T-cell (primary cell): ENCODE data around the gene PORCN. TPM values are rescaled to one million over a fixed set of nuclear protein-coding genes. Genes with fewer than 3 reads are reported as not detected.

Experiments used
- ATAC-seq, 4 experiments: fragments of 200-7000 bp in 3 of 4; fragments of 150-1000 bp in 1 of 4; cut with Tn5 transposase; replicated peaks in 1 of 4; 1 replicate in 3 of 4; 2 replicates in 1 of 4; pipeline ENCODE4 v1.10.0; 2021; ENCODE audit warnings: moderate library complexity in 3 of 4, mild to moderate bottlenecking in 2 of 4, moderate number of reproducible peaks in 1 of 4
- CTCF ChIA-PET, 2 donors: fragments of 300-600 bp; sonication (Branson Sonifier 250); formaldehyde crosslinking; loops; one replicate each; lab custom pipeline; 2022; ENCODE audit warnings: antibody characterized with exemption in 2 of 2; lab: Charles Lee
- POLR2A ChIA-PET, 2 donors: fragments of 300-600 bp; sonication (Branson Sonifier 250); formaldehyde crosslinking; loops; one replicate each; lab custom pipeline; 2022; ENCODE audit warnings: antibody characterized with exemption in 2 of 2; lab: Charles Lee
- DNase-seq, 35 experiments: peaks; one replicate each; pipeline versions ENCODE4 v3.0.0 to v3.0.0-alpha.2; 2013 to 2023
- H3K27ac ChIP-seq: one replicate; pipeline ENCODE4 v1.5.1; 2013; ENCODE audit warnings: low read length
- H3K27me3 ChIP-seq, 2 experiments: replicated peaks in 1 of 2; 1 replicate in 1 of 2; 2 replicates in 1 of 2; pipeline versions ENCODE4 v1.6.1 to v1.7.0; 2013; ENCODE audit warnings: low read length in 1 of 2, mixed read lengths in 1 of 2; ENCODE audit not compliant: control insufficient read depth in 2 of 2, insufficient read depth in 2 of 2; ENCODE audit errors: extremely low read depth in 1 of 2
- H3K36me3 ChIP-seq, 2 donors: 1 replicate in 1 of 2; 2 replicates in 1 of 2; pipeline versions ENCODE4 v1.6.1 to v1.7.0; 2013; ENCODE audit warnings: low read length in 1 of 2; ENCODE audit not compliant: control insufficient read depth in 2 of 2, insufficient read depth in 1 of 2; ENCODE audit errors: extremely low read depth in 1 of 2
- H3K4me1 ChIP-seq, 2 experiments: 1 replicate in 1 of 2; 2 replicates in 1 of 2; pipeline versions ENCODE4 v1.6.1 to v1.7.0; 2013; ENCODE audit warnings: low read length in 2 of 2, mixed read lengths in 1 of 2; ENCODE audit not compliant: insufficient read depth in 2 of 2, control insufficient read depth in 1 of 2; ENCODE audit errors: extremely low read depth in 1 of 2
- H3K4me3 ChIP-seq, 2 donors: 1 replicate in 1 of 2; 2 replicates in 1 of 2; pipeline versions ENCODE4 v1.5.1 to v1.7.0; 2013; ENCODE audit warnings: mild to moderate bottlenecking in 2 of 2, low read length in 1 of 2, moderate library complexity in 1 of 2; ENCODE audit not compliant: control insufficient read depth in 1 of 2; ENCODE audit errors: extremely low read depth in 1 of 2
- H3K9me3 ChIP-seq: 2 replicates; pipeline ENCODE4 v1.7.0; 2013
- H3K27ac Mint-ChIP-seq, 2 donors: one replicate each; pipeline ENCODE4 v1.8.0; 2020 to 2021; ENCODE audit warnings: mild to moderate bottlenecking in 2 of 2, mixed read lengths in 2 of 2
- H3K27me3 Mint-ChIP-seq, 2 donors: one replicate each; pipeline ENCODE4 v1.8.0; 2021 to 2022; ENCODE audit warnings: mixed read lengths in 2 of 2
- H3K36me3 Mint-ChIP-seq: one replicate; pipeline ENCODE4 v1.8.0; 2021; ENCODE audit warnings: mixed read lengths
- H3K4me1 Mint-ChIP-seq, 3 donors: one replicate each; pipeline ENCODE4 v1.8.0; 2020 to 2022; ENCODE audit warnings: mixed read lengths in 3 of 3, mild to moderate bottlenecking in 1 of 3
- H3K4me3 Mint-ChIP-seq, 3 donors: one replicate each; pipeline ENCODE4 v1.8.0; 2020 to 2022; ENCODE audit warnings: mild to moderate bottlenecking in 3 of 3, mixed read lengths in 3 of 3, moderate library complexity in 3 of 3
- H3K9me3 Mint-ChIP-seq, 3 donors: one replicate each; pipeline ENCODE4 v1.8.0; 2020 to 2022; ENCODE audit warnings: mixed read lengths in 3 of 3
- WGBS: methylation state at CpG from one replicate; pipeline ENCODE4 v1.1.5; 2013; ENCODE audit warnings: missing lambda C conversion rate; ENCODE audit not compliant: insufficient coverage; 5-methylcytosine and 5-hydroxymethylcytosine counted together
- total RNA-seq, 35 experiments: library from RNA in 6 of 35; stranded (reverse) in 6 of 35; fragments of 120-200 nt in 1 of 35; gene quantifications; one replicate each; pipeline versions ENCODE4 v1.2.1 to v1.2.4 and lab custom pipeline; 2013 to 2026

PORCN gene
- total RNA-seq, 5 donors from 2014 or later (not counting 1 experiment from before 2014, with no cell fraction given): 16.8 to 21.7 (median 18.6) TPM

DNA sequence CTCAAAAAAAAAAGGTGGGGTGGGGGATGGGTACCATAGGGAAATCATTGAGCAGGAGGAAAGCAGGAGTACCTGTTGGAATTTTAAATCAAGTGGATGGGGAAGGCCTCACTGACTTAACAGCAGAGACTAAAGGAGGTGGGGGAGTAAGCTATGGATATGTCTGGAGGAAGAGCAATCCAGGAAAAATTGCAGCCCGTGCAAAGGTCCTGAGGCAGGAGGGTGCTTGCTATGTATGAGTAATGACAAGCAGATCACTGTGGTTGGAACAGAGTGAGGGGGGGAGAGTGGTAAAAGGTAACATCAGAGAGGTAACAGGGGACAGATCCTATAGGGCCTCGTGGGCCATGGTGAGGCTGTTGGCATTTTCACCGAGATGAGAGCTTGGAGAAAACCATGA lies 28.6 kb upstream of the PORCN start:
- H3K4me3 Mint-ChIP-seq: no peak overlapping the region
- H3K4me1 Mint-ChIP-seq: peaks cover 18 to 29% (median 25%) of the 10 kb centered on the region in 3 donors
- ATAC-seq (no peak), DNase-seq (no peak)
- H3K27me3 Mint-ChIP-seq: peaks cover 0 to 12% of the 10 kb centered on the region in 2 donors
- no peaks in the 10 kb centered on the region for H3K9me3 ChIP-seq
- ChIA-PET POLR2A (no interaction called here), CTCF (interaction anchor here in 1 of 2 donors (0.7 kb wide), 1 partner anchor 40 kb away, joined by 3 read pairs; no protein-coding TSS in a partner anchor)
- H3K4me1 ChIP-seq: peaks cover 4 to 16% of the 10 kb centered on the region in 2 experiments
- no peaks in the 10 kb centered on the region for H3K27me3 ChIP-seq
- peaks cover 4 to 31% of the 10 kb centered on the region in 2 donors for H3K36me3 ChIP-seq
- H3K27ac ChIP-seq: no peak overlapping the region
- peaks cover 16% of the 10 kb centered on the region for H3K36me3 Mint-ChIP-seq
- no peaks in the 10 kb centered on the region for H3K9me3 Mint-ChIP-seq
- WGBS: 94% methylated on average over 3 of the region's 3 CpGs
- no peak overlapping the region for H3K4me3 ChIP-seq
- no peak overlapping the region for H3K27ac Mint-ChIP-seq

- 83% methylated on average over 3 of the region's 3 CpGs for WGBS
- ATAC-seq (no peak), DNase-seq (no peak)
- Histone ChIP-seq H3K27me3 (no peaks in the 10 kb centered on the region), H3K36me3 (peaks cover 4 to 33% of the 10 kb centered on the region in 2 donors), H3K4me1 (peaks cover 4 to 16% of the 10 kb centered on the region in 2 experiments), H3K27ac (no peak overlapping the region), H3K9me3 (no peaks in the 10 kb centered on the region), H3K4me3 (no peak overlapping the region)
- ChIA-PET POLR2A (no interaction called here), CTCF (interaction anchor here in 1 of 2 donors (0.7 kb wide), 1 partner anchor 39 kb away, joined by 3 read pairs; no protein-coding TSS in a partner anchor)
- H3K4me3 Mint-ChIP-seq: no peak overlapping the region
- peaks cover 16 to 26% (median 25%) of the 10 kb centered on the region in 3 donors for H3K4me1 Mint-ChIP-seq
- no peak overlapping the region for H3K27ac Mint-ChIP-seq
- peaks cover 0 to 12% of the 10 kb centered on the region in 2 donors for H3K27me3 Mint-ChIP-seq
- H3K9me3 Mint-ChIP-seq: no peaks in the 10 kb centered on the region
- H3K36me3 Mint-ChIP-seq: peaks cover 16% of the 10 kb centered on the region
Measured at GRCh38 chrX:48480583-48480982, 28.2 kb upstream of the PORCN start.

GRCh38 chrX:48482526-48482925 lies 26.3 kb upstream of the PORCN start:
- Mint-ChIP-seq H3K4me1 (peaks cover 5 to 11% (median 10%) of the 10 kb centered on the region in 3 donors), H3K27me3 (peaks cover 0 to 1% of the 10 kb centered on the region in 2 donors), H3K9me3 (no peaks in the 10 kb centered on the region), H3K4me3 (no peak overlapping the region), H3K27ac (no peak overlapping the region), H3K36me3 (peaks cover 13% of the 10 kb centered on the region)
- H3K27ac ChIP-seq: no peak overlapping the region
- H3K9me3 ChIP-seq: no peaks in the 10 kb centered on the region
- peaks cover 4 to 36% of the 10 kb centered on the region in 2 donors for H3K36me3 ChIP-seq
- WGBS: no CpG with 5 or more reads among the region's 7 CpGs
- POLR2A ChIA-PET: no interaction called here
- ATAC-seq: no peak
- DNase-seq: no peak
- CTCF ChIA-PET: no interaction called here
- no peaks in the 10 kb centered on the region for H3K27me3 ChIP-seq
- H3K4me3 ChIP-seq: no peak overlapping the region
- H3K4me1 ChIP-seq: peaks cover 0 to 5% of the 10 kb centered on the region in 2 experiments

- POLR2A ChIA-PET: no interaction called here
- H3K9me3 Mint-ChIP-seq: no peaks in the 10 kb centered on the region
- Histone ChIP-seq H3K4me1 (no peaks in the 10 kb centered on the region), H3K36me3 (peaks cover 4 to 16% of the 10 kb centered on the region in 2 donors), H3K4me3 (no peak overlapping the region), H3K27me3 (no peaks in the 10 kb centered on the region), H3K9me3 (no peaks in the 10 kb centered on the region), H3K27ac (no peak overlapping the region)
- no peaks in the 10 kb centered on the region for H3K4me1 Mint-ChIP-seq
- H3K4me3 Mint-ChIP-seq: no peak overlapping the region
- WGBS: no CpG with 5 or more reads among the region's 10 CpGs
- H3K36me3 Mint-ChIP-seq: no peaks in the 10 kb centered on the region
- H3K27me3 Mint-ChIP-seq: peaks cover 0 to 7% of the 10 kb centered on the region in 2 donors
- no peak for DNase-seq
- no peak overlapping the region for H3K27ac Mint-ChIP-seq
- no peak for ATAC-seq
- CTCF ChIA-PET: no interaction called here
Measured at GRCh38 chrX:48487362-48487798, 21.4 kb upstream of the PORCN start.

DNA sequence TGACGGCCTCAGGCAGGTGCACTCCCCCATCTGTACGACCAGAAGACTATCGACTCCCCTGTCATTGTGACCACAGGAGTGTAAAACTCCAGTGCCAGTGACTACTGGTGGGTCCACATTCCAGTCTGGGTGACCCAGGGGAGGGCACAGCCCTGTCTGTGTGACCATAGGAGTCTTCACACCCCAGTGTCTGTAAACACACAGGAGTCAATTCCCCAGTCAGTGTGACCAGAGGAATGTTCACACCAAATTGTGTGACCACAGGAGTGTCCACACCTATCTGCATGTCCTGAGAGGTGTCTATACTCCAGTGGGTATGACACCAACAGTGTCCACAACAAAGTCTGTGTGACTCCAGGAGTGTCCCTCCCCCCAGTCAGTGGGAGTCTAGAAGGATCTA lies 20.8 kb upstream of the PORCN start:
- H3K27ac Mint-ChIP-seq: no peak overlapping the region
- Histone ChIP-seq H3K9me3 (no peaks in the 10 kb centered on the region), H3K27me3 (peaks cover 0 to 4% of the 10 kb centered on the region in 2 experiments), H3K4me1 (no peaks in the 10 kb centered on the region), H3K27ac (no peak overlapping the region), H3K4me3 (no peak overlapping the region), H3K36me3 (peaks cover 0 to 11% of the 10 kb centered on the region in 2 donors)
- ChIA-PET CTCF (no interaction called here), POLR2A (no interaction called here)
- no peaks in the 10 kb centered on the region for H3K4me1 Mint-ChIP-seq
- H3K36me3 Mint-ChIP-seq: no peaks in the 10 kb centered on the region
- 90% methylated on average over 2 of the region's 3 CpGs for WGBS
- no peaks in the 10 kb centered on the region for H3K9me3 Mint-ChIP-seq
- no peak overlapping the region for H3K4me3 Mint-ChIP-seq
- DNase-seq (no peak), ATAC-seq (no peak)
- peaks cover 0 to 7% of the 10 kb centered on the region in 2 donors for H3K27me3 Mint-ChIP-seq

DNA sequence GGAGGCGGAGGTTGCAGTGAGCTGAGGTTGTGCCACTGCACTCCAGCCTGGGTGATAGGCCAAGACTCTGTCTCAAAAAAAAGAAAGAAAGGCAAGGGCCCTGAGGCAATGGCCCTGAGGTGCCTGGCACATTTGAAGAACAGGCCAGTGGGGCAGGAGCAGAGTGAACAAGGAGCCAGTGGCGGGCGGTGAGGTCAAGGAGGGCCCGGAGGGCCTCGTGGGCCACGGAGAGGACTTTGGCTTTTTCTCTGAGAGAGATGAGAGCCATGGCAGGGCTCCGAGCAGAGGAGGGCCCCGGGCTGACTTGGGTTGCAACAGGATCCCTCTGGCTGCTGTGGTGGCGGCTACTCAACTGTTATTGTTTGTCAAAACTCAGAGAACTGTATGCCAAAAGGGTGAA lies 19.5 kb upstream of the PORCN start:
- ATAC-seq (no peak), DNase-seq (no peak)
- no peaks in the 10 kb centered on the region for H3K9me3 ChIP-seq
- H3K4me3 Mint-ChIP-seq: no peak overlapping the region
- peaks cover 0 to 4% of the 10 kb centered on the region in 2 experiments for H3K27me3 ChIP-seq
- peaks cover 0 to 5% of the 10 kb centered on the region in 2 donors for H3K36me3 ChIP-seq
- peaks cover 0 to 7% of the 10 kb centered on the region in 2 donors for H3K27me3 Mint-ChIP-seq
- H3K4me3 ChIP-seq: no peak overlapping the region
- no peak overlapping the region for H3K27ac ChIP-seq
- 100% methylated on average over 1 of the region's 9 CpGs for WGBS
- H3K27ac Mint-ChIP-seq: no peak overlapping the region
- no peaks in the 10 kb centered on the region for H3K4me1 ChIP-seq
- ChIA-PET CTCF (no interaction called here), POLR2A (no interaction called here)
- H3K36me3 Mint-ChIP-seq: no peaks in the 10 kb centered on the region
- H3K9me3 Mint-ChIP-seq: no peaks in the 10 kb centered on the region
- H3K4me1 Mint-ChIP-seq: no peaks in the 10 kb centered on the region
